Retinal pigment epithelial cell (primary cell): ENCODE measurements around the gene SGTA.

Experiments
- DNase-seq: peaks from one replicate; pipeline ENCODE4 v3.0.0-alpha.2; 2010; ENCODE audit warnings: low read depth
- H3K4me3 ChIP-seq: 2 replicates; pipeline ENCODE4 v1.5.1; 2011; ENCODE audit warnings: mild to moderate bottlenecking, low read length, control low read depth, moderate library complexity
- CTCF ChIP-seq: conservative IDR thresholded peaks from 2 replicates; pipeline ENCODE4 v1.5.1; 2011; ENCODE audit warnings: low read depth, low read length, control low read depth, inconsistent platforms

SGTA gene

GRCh38 chr19:2722541-2723344 lies 60.3 kb downstream of the SGTA start:
- TF ChIP-seq CTCF = no peak
- no peak overlapping the region for H3K4me3 ChIP-seq
- DNase-seq = peak; percentile 58

- DNase-seq = no peak
- H3K4me3 ChIP-seq = peak overlapping the region; percentile 47
- no peak for TF ChIP-seq CTCF
These were observed 61.2 kb downstream of the SGTA start for GRCh38 chr19:2721570-2722540.

GRCh38 chr19:2720777-2721569 lies 62.1 kb downstream of the SGTA start, which contains the start of gene DIRAS1:
Gene DIRAS1 (minus strand): TSS chr19:2721372. CDS start chr19:2717806, 3,566 bp downstream.
- no peak for DNase-seq
- peak within 1 kb of the TSS; percentile 55 for H3K4me3 ChIP-seq
- TF ChIP-seq CTCF = no peak

- peak; percentile 10 for DNase-seq
- TF ChIP-seq CTCF = peak; percentile 3
- H3K4me3 ChIP-seq = peak overlapping the region; percentile 55
These were observed 62.9 kb downstream of the SGTA start for GRCh38 chr19:2719920-2720776.

GRCh38 chr19:2719232-2719735 lies 63.8 kb downstream of the SGTA start:
- DNase-seq = no peak
- no peak overlapping the region for H3K4me3 ChIP-seq
- no peak for TF ChIP-seq CTCF
